Measurements from ENCODE around the gene RNF207. TPM values are rescaled to one million over a fixed set of nuclear protein-coding genes. Genes with fewer than 3 reads are reported as not detected.

The RNF207 gene
- polyA plus RNA-seq, 1 donor from 2014 or later, result 3.5 TPM

- Histone ChIP-seq H3K9me3 (ENCODE audit: low read length) (no peaks in the 10 kb centered on the region), H3K27me3 (ENCODE audit: insufficient read depth, low read depth, low read length) (no peaks in the 10 kb centered on the region), H2AFZ (ENCODE audit: low read depth, low read length) (no peak overlapping the region), H3K27ac (ENCODE audit: low read length) (peak overlapping the region; percentile 58), H3F3A (ENCODE audit: insufficient read depth, low read length, poor library complexity, severe bottlenecking) (no peaks in the 10 kb centered on the region), H4K20me1 (ENCODE audit: insufficient read depth) (no peaks in the 10 kb centered on the region), H3K9ac (ENCODE audit: low read length) (peak overlapping the region; percentile 83), H3K79me2 (replicated peaks; ENCODE audit: insufficient read depth, low read length) (peaks cover 6% of the 10 kb centered on the region), H3K4me2 (ENCODE audit: low read length) (no peak overlapping the region), H3K9me2 (ENCODE audit: insufficient read depth, low read length) (no peaks in the 10 kb centered on the region), H3K4me3 (ENCODE audit: low read length) (peak overlapping the region; percentile 92), H3K36me3 (ENCODE audit: insufficient read depth, low read length) (no peaks in the 10 kb centered on the region)
- TF ChIP-seq TAF1 (IDR thresholded peaks at IDR 0.05; ENCODE audit: low read depth) (no peak), CTCF (IDR thresholded peaks at IDR 0.05; ENCODE audit: poor library complexity, severe bottlenecking) (no peak), EP300 (conservative IDR thresholded peaks at IDR 0.05; ENCODE audit: poor library complexity, severe bottlenecking) (no peak)
Observed at GRCh38 chr1:6260433-6260934, 54.6 kb downstream of the RNF207 start.

- Histone ChIP-seq H4K20me1 (ENCODE audit: insufficient read depth) (no peaks in the 10 kb centered on the region), H3K9ac (ENCODE audit: low read length) (peak within 1 kb of the TSS; percentile 89), H3K4me3 (ENCODE audit: low read length) (peak within 1 kb of the TSS; percentile 92), H3K4me2 (ENCODE audit: low read length) (peak within 1 kb of the TSS; percentile 68), H3K9me3 (ENCODE audit: low read length) (no peaks in the 10 kb centered on the region), H3K9me2 (ENCODE audit: insufficient read depth, low read length) (no peaks in the 10 kb centered on the region), H3F3A (ENCODE audit: insufficient read depth, low read length, poor library complexity, severe bottlenecking) (no peaks in the 10 kb centered on the region), H2AFZ (ENCODE audit: low read depth, low read length) (no peak within 1 kb of the TSS), H3K27ac (ENCODE audit: low read length) (peak within 1 kb of the TSS; percentile 90), H3K36me3 (ENCODE audit: insufficient read depth, low read length) (no peaks in the 10 kb centered on the region), H3K27me3 (ENCODE audit: insufficient read depth, low read depth, low read length) (no peaks in the 10 kb centered on the region), H3K79me2 (replicated peaks; ENCODE audit: insufficient read depth, low read length) (peaks cover 6% of the 10 kb centered on the region)
- peak; percentile 33 for TF ChIP-seq POLR2AphosphoS5 (IDR thresholded peaks at IDR 0.05)
- TF ChIP-seq SMC3 (conservative IDR thresholded peaks at IDR 0.05; ENCODE audit: poor library complexity), result peak; percentile 11
- no peak for TF ChIP-seq REST (IDR thresholded peaks at IDR 0.05; ENCODE audit: borderline replicate concordance)
- no peak for TF ChIP-seq RAD21 (conservative IDR thresholded peaks at IDR 0.05)
Observed at GRCh38 chr1:6260961-6261614, 55.2 kb downstream of the RNF207 start, which contains the start of gene GPR153. TSS of gene GPR153 (minus strand) at chr1:6261098. CDS start at chr1:6254905, 6,193 bp downstream.

- H3F3A ChIP-seq (ENCODE audit: insufficient read depth, low read length, poor library complexity, severe bottlenecking), result no peaks in the 10 kb centered on the region
- H3K27ac ChIP-seq (ENCODE audit: low read length), result peak overlapping the region; percentile 90
- H2AFZ ChIP-seq (ENCODE audit: low read depth, low read length), result no peak overlapping the region
- peaks cover 6% of the 10 kb centered on the region for H3K79me2 ChIP-seq (replicated peaks; ENCODE audit: insufficient read depth, low read length)
- TF ChIP-seq POLR2AphosphoS5 (IDR thresholded peaks at IDR 0.05) (peak; percentile 32), SMC3 (conservative IDR thresholded peaks at IDR 0.05; ENCODE audit: poor library complexity) (no peak), EP300 (conservative IDR thresholded peaks at IDR 0.05; ENCODE audit: poor library complexity, severe bottlenecking) (peak; percentile 18), RAD21 (conservative IDR thresholded peaks at IDR 0.05) (no peak), MXI1 (conservative IDR thresholded peaks at IDR 0.05; ENCODE audit: poor library complexity, severe bottlenecking) (no peak), REST (IDR thresholded peaks at IDR 0.05; ENCODE audit: borderline replicate concordance) (no peak)
- no peaks in the 10 kb centered on the region for H3K27me3 ChIP-seq (ENCODE audit: insufficient read depth, low read depth, low read length)
- peak overlapping the region; percentile 68 for H3K4me2 ChIP-seq (ENCODE audit: low read length)
- H3K9ac ChIP-seq (ENCODE audit: low read length), result peak overlapping the region; percentile 89
- H3K9me3 ChIP-seq (ENCODE audit: low read length), result no peaks in the 10 kb centered on the region
- H3K9me2 ChIP-seq (ENCODE audit: insufficient read depth, low read length), result no peaks in the 10 kb centered on the region
- H3K4me3 ChIP-seq (ENCODE audit: low read length), result peak overlapping the region; percentile 72
- no peaks in the 10 kb centered on the region for H3K36me3 ChIP-seq (ENCODE audit: insufficient read depth, low read length)
- no peaks in the 10 kb centered on the region for H4K20me1 ChIP-seq (ENCODE audit: insufficient read depth)
Observed at GRCh38 chr1:6261615-6261995, 55.7 kb downstream of the RNF207 start.
